Parathyroid adenoma (tissue), 2 donors: ENCODE measurements around the gene MYOD1.

Experiments
- H2AFZ ChIP-seq: fragments of 300-600 bp; sonication (generic); one replicate; pipeline ENCODE4 v1.7.0; 2017; ENCODE audit warnings: antibody characterized with exemption, mild to moderate bottlenecking
- H3K27ac ChIP-seq: fragments of 300-600 bp; sonication (generic); one replicate; pipeline ENCODE4 v1.7.0; 2017
- H3K27me3 ChIP-seq: fragments of 300-600 bp; sonication (generic); one replicate; pipeline ENCODE4 v1.7.0; 2017; ENCODE audit warnings: low read length; ENCODE audit not compliant: control insufficient read depth, insufficient read depth
- H3K36me3 ChIP-seq: fragments of 300-600 bp; sonication (generic); one replicate; pipeline ENCODE4 v1.7.0; 2017; ENCODE audit warnings: low read length; ENCODE audit not compliant: control insufficient read depth, insufficient read depth
- H3K4me1 ChIP-seq: fragments of 300-600 bp; sonication (generic); one replicate; pipeline ENCODE4 v1.7.0; 2017; ENCODE audit warnings: control low read depth
- H3K4me2 ChIP-seq: fragments of 300-600 bp; sonication (generic); one replicate; pipeline ENCODE4 v1.7.0; 2017; ENCODE audit warnings: low read length
- H3K4me3 ChIP-seq: fragments of 300-600 bp; sonication (generic); one replicate; pipeline ENCODE4 v1.7.0; 2017; ENCODE audit warnings: low read depth, low read length
- H3K79me2 ChIP-seq: fragments of 300-600 bp; sonication (generic); one replicate; pipeline ENCODE4 v1.7.0; 2017; ENCODE audit warnings: control low read depth
- H3K9ac ChIP-seq: fragments of 300-600 bp; sonication (generic); one replicate; pipeline ENCODE4 v1.7.0; 2017; ENCODE audit warnings: mild to moderate bottlenecking
- H3K9me3 ChIP-seq: fragments of 300-600 bp; sonication (generic); one replicate; pipeline ENCODE4 v1.7.0; 2017; ENCODE audit warnings: low read length; ENCODE audit not compliant: control insufficient read depth
- CTCF ChIP-seq: fragments of 300-600 bp; sonication (generic); IDR thresholded peaks from one replicate; pipeline ENCODE4 v1.7.0; 2017; ENCODE audit warnings: antibody characterized with exemption, mild to moderate bottlenecking
- donor health status: primary hyperparathyroidism.

The MYOD1 gene

GRCh38 chr11:17753641-17754040, 34.3 kb downstream of the MYOD1 start:
- Histone ChIP-seq H3K4me1 (no peaks in the 10 kb centered on the region), H2AFZ (no peak overlapping the region), H3K27me3 (no peaks in the 10 kb centered on the region), H3K4me2 (no peak overlapping the region), H3K4me3 (no peak overlapping the region), H3K36me3 (no peaks in the 10 kb centered on the region), H3K9me3 (no peaks in the 10 kb centered on the region), H3K27ac (no peak overlapping the region), H3K9ac (no peak overlapping the region), H3K79me2 (no peaks in the 10 kb centered on the region)
- TF ChIP-seq CTCF: no peak

GRCh38 chr11:17755891-17756290, 36.5 kb downstream of the MYOD1 start:
- no peak overlapping the region for H3K27ac ChIP-seq
- no peak overlapping the region for H2AFZ ChIP-seq
- H3K4me3 ChIP-seq: no peak overlapping the region
- no peak overlapping the region for H3K9ac ChIP-seq
- no peaks in the 10 kb centered on the region for H3K27me3 ChIP-seq
- H3K4me1 ChIP-seq: no peaks in the 10 kb centered on the region
- no peaks in the 10 kb centered on the region for H3K9me3 ChIP-seq
- H3K36me3 ChIP-seq: no peaks in the 10 kb centered on the region
- TF ChIP-seq CTCF: no peak
- no peaks in the 10 kb centered on the region for H3K79me2 ChIP-seq
- no peak overlapping the region for H3K4me2 ChIP-seq

- no peak overlapping the region for H2AFZ ChIP-seq
- H3K36me3 ChIP-seq: no peaks in the 10 kb centered on the region
- H3K4me1 ChIP-seq: no peaks in the 10 kb centered on the region
- no peaks in the 10 kb centered on the region for H3K9me3 ChIP-seq
- no peak overlapping the region for H3K4me3 ChIP-seq
- H3K79me2 ChIP-seq: peaks cover 2% of the 10 kb centered on the region
- no peaks in the 10 kb centered on the region for H3K27me3 ChIP-seq
- TF ChIP-seq CTCF: peak; percentile 51
- H3K9ac ChIP-seq: no peak overlapping the region
- H3K4me2 ChIP-seq: no peak overlapping the region
- H3K27ac ChIP-seq: no peak overlapping the region
These were observed 41.0 kb downstream of the MYOD1 start for GRCh38 chr11:17760102-17761029.

- no peak overlapping the region for H3K9ac ChIP-seq
- H3K4me2 ChIP-seq: no peak overlapping the region
- no peak for TF ChIP-seq CTCF
- H2AFZ ChIP-seq: no peak overlapping the region
- no peak overlapping the region for H3K4me3 ChIP-seq
- peaks cover 2% of the 10 kb centered on the region for H3K79me2 ChIP-seq
- no peaks in the 10 kb centered on the region for H3K9me3 ChIP-seq
- H3K4me1 ChIP-seq: no peaks in the 10 kb centered on the region
- H3K36me3 ChIP-seq: no peaks in the 10 kb centered on the region
- no peak overlapping the region for H3K27ac ChIP-seq
- H3K27me3 ChIP-seq: no peaks in the 10 kb centered on the region
These were observed 43.1 kb downstream of the MYOD1 start for GRCh38 chr11:17762309-17762974.
